Left lung (tissue), 10 donors: ENCODE measurements around the gene SSUH2. TPM values are rescaled to one million over a fixed set of nuclear protein-coding genes. Genes with fewer than 3 reads are reported as not detected.

Experiments used
- ATAC-seq: fragments of 200-7000 bp; cut with Tn5 transposase; one replicate; pipeline ENCODE4 v1.9.1; 2020; ENCODE audit warnings: moderate library complexity
- DNase-seq, 4 donors: peaks; one replicate each; pipeline ENCODE4 v3.0.0-alpha.2; 2013 to 2020
- H3K27ac ChIP-seq, 2 donors: fragments of 200-600 bp; sonication (generic) in 1 of 2; one replicate each; pipeline versions ENCODE4 v1.5.0 to v1.8.0; 2020 to 2021
- H3K27me3 ChIP-seq, 2 donors: fragments of 200-600 bp; sonication (generic) in 1 of 2; one replicate each; pipeline versions ENCODE4 v1.5.0 to v1.8.0; 2020 to 2021
- H3K36me3 ChIP-seq, 2 donors: fragments of 200-600 bp; sonication (generic) in 1 of 2; one replicate each; pipeline versions ENCODE4 v1.5.0 to v1.8.0; 2020 to 2021
- H3K4me1 ChIP-seq, 2 donors: fragments of 200-600 bp; one replicate each; pipeline ENCODE4 v1.8.0; 2021
- H3K4me3 ChIP-seq, 2 donors: fragments of 200-600 bp; sonication (generic) in 1 of 2; one replicate each; pipeline versions ENCODE4 v1.5.0 to v1.8.0; 2020 to 2021; ENCODE audit warnings: mild to moderate bottlenecking in 1 of 2
- H3K9me3 ChIP-seq, 2 donors: fragments of 200-600 bp; sonication (generic) in 1 of 2; one replicate each; pipeline versions ENCODE4 v1.5.0 to v1.8.0; 2020 to 2021
- CTCF ChIP-seq, 2 donors: fragments of 200-600 bp; sonication (generic) in 1 of 2; IDR thresholded peaks; one replicate each; pipeline versions ENCODE4 v1.5.0 to v1.8.0; 2021; ENCODE audit warnings: antibody characterized with exemption in 2 of 2
- intact Hi-C, 2 donors: fragments of 100-400 bp; cut with DNase I; formaldehyde crosslinking; loops; one replicate each; pipeline versions ENCODE4 v1.11.2 to v1.14.2; 2022
- polyA plus RNA-seq, 6 donors: library from polyadenylated mRNA; unstranded; fragments of 120-200 nt; gene quantifications; one replicate each; pipeline ENCODE4 v1.2.1, GENCODE V29; 2013; ENCODE audit not compliant: insufficient read length in 6 of 6
- total RNA-seq, 2 donors: library from RNA; stranded (reverse); fragmentation: NEBNext Ultra II Directional; extraction: Animal tissue kit (Norgen Biotek cat#: 25700); gene quantifications; one replicate each; pipeline ENCODE4 v1.2.1, GENCODE V29; 2021
- donor health status: DM: no; HTN: yes; CAD: no.
- donor health status: DM: no; HTN: no; CAD: no.

The SSUH2 gene
- total and polyA plus RNA-seq, 8 donors = 0.29 to 3.1 (median 1.8) TPM

DNA sequence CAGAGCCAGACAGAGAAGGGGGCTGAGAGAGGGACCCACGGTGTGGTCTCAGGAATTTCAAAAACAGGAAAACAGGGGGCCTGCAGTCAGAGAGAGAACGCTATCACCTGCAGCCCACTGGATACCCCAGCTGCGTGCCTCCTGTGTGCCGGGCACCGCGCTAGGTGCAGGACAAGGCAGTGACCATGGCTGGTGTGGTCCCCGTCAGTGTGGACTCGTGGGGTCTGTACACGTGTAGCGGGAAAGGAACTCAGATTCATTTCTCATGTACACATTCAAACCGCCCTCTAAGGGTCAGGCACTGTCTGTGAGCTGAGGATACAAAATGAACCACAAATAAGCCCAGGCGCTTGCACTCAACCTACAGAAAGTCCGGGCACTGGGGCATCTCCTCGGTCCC lies 20.9 kb downstream of the SSUH2 start:
- Histone ChIP-seq H3K27me3 (no peaks in the 10 kb centered on the region), H3K4me3 (no peak overlapping the region), H3K9me3 (no peaks in the 10 kb centered on the region), H3K36me3 (no peaks in the 10 kb centered on the region), H3K4me1 (peaks cover 8 to 12% of the 10 kb centered on the region in 2 donors), H3K27ac (no peak overlapping the region)
- no peak for TF ChIP-seq CTCF (IDR thresholded peaks at IDR 0.05)
- intact Hi-C loops = loop anchor here (5.0 kb wide), 1 partner anchor 181 kb away; no protein-coding TSS in a partner anchor
- DNase-seq (no peak), ATAC-seq (no peak)

GRCh38 chr3:8622873-8623691 lies 21.5 kb downstream of the SSUH2 start:
- no peak overlapping the region for H3K4me3 ChIP-seq
- H3K4me1 ChIP-seq = peaks cover 8 to 12% of the 10 kb centered on the region in 2 donors
- ATAC-seq (peak; percentile 96), DNase-seq (peak in 3 of 4 donors; percentile 68 to 86 (median 73))
- peak; percentile 81 to 87 for TF ChIP-seq CTCF (IDR thresholded peaks at IDR 0.05)
- H3K9me3 ChIP-seq = peaks cover 0 to 5% of the 10 kb centered on the region in 2 donors
- no peaks in the 10 kb centered on the region for H3K36me3 ChIP-seq
- H3K27ac ChIP-seq = no peak overlapping the region
- no peaks in the 10 kb centered on the region for H3K27me3 ChIP-seq
- intact Hi-C loops = loop anchor here (5.0 kb wide), 1 partner anchor 181 kb away; no protein-coding TSS in a partner anchor

DNA sequence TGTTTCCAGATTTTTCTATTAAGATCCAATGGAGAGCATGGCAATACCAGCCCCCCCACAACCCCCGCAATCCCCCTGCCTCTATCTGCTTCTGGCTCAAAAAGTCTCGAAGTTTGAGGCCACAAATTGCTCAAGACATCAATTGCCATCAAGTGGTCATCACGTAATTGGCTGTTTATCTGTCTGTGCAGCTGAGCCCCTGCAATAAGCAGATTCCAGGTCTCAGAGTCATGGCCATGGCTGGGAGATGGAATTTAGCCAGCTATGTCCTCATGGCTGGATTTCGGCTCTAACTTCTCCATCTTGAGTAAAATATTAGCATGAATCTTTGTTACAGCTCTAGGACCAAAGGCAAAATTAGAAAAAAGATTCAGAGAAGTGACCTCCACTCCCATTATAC lies 22.7 kb downstream of the SSUH2 start:
- no peak for TF ChIP-seq CTCF (IDR thresholded peaks at IDR 0.05)
- DNase-seq (peak in 1 of 4 donors; percentile 38), ATAC-seq (peak; percentile 30)
- no peak overlapping the region for H3K4me3 ChIP-seq
- H3K9me3 ChIP-seq = peaks cover 0 to 6% of the 10 kb centered on the region in 2 donors
- H3K27ac ChIP-seq = no peak overlapping the region
- H3K36me3 ChIP-seq = no peaks in the 10 kb centered on the region
- H3K27me3 ChIP-seq = no peaks in the 10 kb centered on the region
- peaks cover 8 to 12% of the 10 kb centered on the region in 2 donors for H3K4me1 ChIP-seq
- intact Hi-C loops = loop anchor here (5.0 kb wide), 1 partner anchor 180 kb away; no protein-coding TSS in a partner anchor

DNA sequence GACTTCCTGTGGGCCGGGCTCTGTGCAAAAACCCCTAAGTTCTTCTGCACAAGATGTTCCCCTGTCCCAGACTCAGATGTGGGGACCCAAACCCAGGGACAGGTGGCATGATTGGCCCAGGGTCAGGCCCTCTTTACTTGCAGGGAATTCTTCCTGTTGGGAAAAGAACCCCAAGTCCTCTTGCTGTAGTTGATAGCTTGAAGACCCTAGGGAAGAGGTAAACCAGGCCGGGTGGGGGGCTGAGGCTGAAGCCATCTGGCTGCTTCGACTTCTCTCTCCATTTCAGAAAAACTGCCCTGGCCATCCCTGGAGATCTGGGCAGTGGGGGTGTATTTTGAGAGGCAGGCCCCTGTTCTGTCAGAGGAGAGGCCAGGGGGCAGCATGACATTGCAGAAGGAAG lies 23.5 kb downstream of the SSUH2 start:
- intact Hi-C loops = loop anchor here (5.0 kb wide), 1 partner anchor 179 kb away; no protein-coding TSS in a partner anchor
- no peak overlapping the region for H3K27ac ChIP-seq
- no peaks in the 10 kb centered on the region for H3K27me3 ChIP-seq
- H3K9me3 ChIP-seq = peaks cover 0 to 6% of the 10 kb centered on the region in 2 donors
- no peak overlapping the region for H3K4me3 ChIP-seq
- ATAC-seq = no peak
- H3K4me1 ChIP-seq = peaks cover 8 to 12% of the 10 kb centered on the region in 2 donors
- TF ChIP-seq CTCF (IDR thresholded peaks at IDR 0.05) = no peak
- no peaks in the 10 kb centered on the region for H3K36me3 ChIP-seq
- DNase-seq = no peak

GRCh38 chr3:8619548-8619947 lies 25.1 kb downstream of the SSUH2 start:
- peaks cover 0 to 6% of the 10 kb centered on the region in 2 donors for H3K9me3 ChIP-seq
- H3K27me3 ChIP-seq = no peaks in the 10 kb centered on the region
- TF ChIP-seq CTCF (IDR thresholded peaks at IDR 0.05) = no peak
- intact Hi-C loops = no loop called here
- DNase-seq (no peak), ATAC-seq (no peak)
- peaks cover 8 to 12% of the 10 kb centered on the region in 2 donors for H3K4me1 ChIP-seq
- no peaks in the 10 kb centered on the region for H3K36me3 ChIP-seq
- H3K27ac ChIP-seq = no peak overlapping the region
- H3K4me3 ChIP-seq = no peak overlapping the region
